GM23248 (cell line): Measurements from ENCODE around the gene SNX5. TPM values are rescaled to one million over a fixed set of nuclear protein-coding genes. Genes with fewer than 3 reads are reported as not detected.
A peak's percentile ranks its signal among the peaks of the same experiment; 100 is the strongest.

Experiments
- DNase-seq: peaks from one replicate; pipeline ENCODE4 v3.0.0-alpha.2; 2015
- H2AFZ ChIP-seq: fragments of 200-600 bp; sonication (generic); 2 replicates; pipeline ENCODE4 v1.6.1; 2016; ENCODE audit warnings: antibody characterized with exemption
- H3F3A ChIP-seq: fragments of 200-600 bp; sonication (generic); 2 replicates; pipeline ENCODE4 v1.6.1; 2016; ENCODE audit warnings: mild to moderate bottlenecking, antibody characterized with exemption, mixed run types; ENCODE audit not compliant: insufficient read depth
- H3K27ac ChIP-seq: fragments of 200-600 bp; sonication (generic); 2 replicates; pipeline ENCODE4 v1.5.1; 2016; ENCODE audit warnings: mild to moderate bottlenecking
- H3K27me3 ChIP-seq: fragments of 200-600 bp; sonication (generic); replicated peaks from 2 replicates; pipeline ENCODE4 v1.6.1; 2016; ENCODE audit warnings: mild to moderate bottlenecking; ENCODE audit not compliant: insufficient read depth
- H3K36me3 ChIP-seq: fragments of 200-600 bp; sonication (generic); 2 replicates; pipeline ENCODE4 v1.6.1; 2016; ENCODE audit warnings: low read depth, mild to moderate bottlenecking
- H3K4me1 ChIP-seq: fragments of 200-600 bp; sonication (generic); 2 replicates; pipeline ENCODE4 v1.6.1; 2016; ENCODE audit warnings: mild to moderate bottlenecking; ENCODE audit not compliant: insufficient read depth
- H3K4me2 ChIP-seq: fragments of 200-600 bp; sonication (generic); one replicate; pipeline ENCODE4 v1.6.1; 2016; ENCODE audit warnings: mild to moderate bottlenecking; ENCODE audit not compliant: unreplicated experiment
- H3K4me3 ChIP-seq: fragments of 200-600 bp; sonication (generic); 2 replicates; pipeline ENCODE4 v1.5.1; 2016; ENCODE audit warnings: mild to moderate bottlenecking
- H3K79me2 ChIP-seq: fragments of 200-600 bp; sonication (generic); 2 replicates; pipeline ENCODE4 v1.6.1; 2016; ENCODE audit warnings: mild to moderate bottlenecking; ENCODE audit not compliant: insufficient read depth
- H3K9ac ChIP-seq: fragments of 200-600 bp; sonication (generic); 2 replicates; pipeline ENCODE4 v1.6.1; 2016; ENCODE audit warnings: mild to moderate bottlenecking
- H3K9me2 ChIP-seq: fragments of 200-600 bp; sonication (generic); 2 replicates; pipeline ENCODE4 v1.6.1; 2016; ENCODE audit warnings: mixed run types, mild to moderate bottlenecking, moderate library complexity; ENCODE audit not compliant: insufficient read depth
- H3K9me3 ChIP-seq: fragments of 200-600 bp; sonication (generic); one replicate; pipeline ENCODE4 v1.6.1; 2017; ENCODE audit warnings: low read depth
- H4K20me1 ChIP-seq: fragments of 200-600 bp; sonication (generic); 2 replicates; pipeline ENCODE4 v1.6.0; 2016; ENCODE audit not compliant: insufficient read depth
- EZH2 ChIP-seq: fragments of 200-600 bp; sonication (generic); IDR thresholded peaks from 2 replicates; pipeline ENCODE4 v1.6.1; 2018; ENCODE audit warnings: antibody characterized with exemption, mild to moderate bottlenecking; ENCODE audit not compliant: insufficient read depth, poor library complexity, severe bottlenecking
- EZH2phosphoT487 ChIP-seq: fragments of 200-600 bp; sonication (generic); IDR thresholded peaks from 2 replicates; pipeline ENCODE4 v1.6.1; 2018; ENCODE audit warnings: antibody characterized with exemption, moderate library complexity, mild to moderate bottlenecking, low read depth; ENCODE audit not compliant: insufficient read depth
- WGBS, 2 experiments: methylation state at CpG; one replicate each; pipeline ENCODE4 v1.1.6; 2015 to 2017; ENCODE audit warnings: low lambda C conversion rate in 2 of 2, low coverage in 1 of 2; ENCODE audit errors: missing lambda C conversion rate in 2 of 2; 5-methylcytosine and 5-hydroxymethylcytosine counted together
- in situ Hi-C: fragments of 300-500 bp; cut with MboI; formaldehyde crosslinking; loops from 2 replicates; pipeline ENCODE4 v1.15.0; 2020
- polyA plus RNA-seq: library from polyadenylated mRNA; unstranded; fragments of >200 nt; fragmentation: Nextera tagmentation; extraction: Ambion mirVana; gene quantifications from 2 replicates; pipeline ENCODE4 v1.2.1, GENCODE V29; 2016
- total RNA-seq: library from RNA; depleted of rRNA; stranded (reverse); fragments of >200 nt; shearing (Covaris generic); gene quantifications from 2 replicates; pipeline ENCODE4 v1.2.3, GENCODE V29; 2014

The SNX5 gene
- total and polyA plus RNA-seq, 2 experiments from 2014 or later = 65.2 to 70.7 TPM

DNA sequence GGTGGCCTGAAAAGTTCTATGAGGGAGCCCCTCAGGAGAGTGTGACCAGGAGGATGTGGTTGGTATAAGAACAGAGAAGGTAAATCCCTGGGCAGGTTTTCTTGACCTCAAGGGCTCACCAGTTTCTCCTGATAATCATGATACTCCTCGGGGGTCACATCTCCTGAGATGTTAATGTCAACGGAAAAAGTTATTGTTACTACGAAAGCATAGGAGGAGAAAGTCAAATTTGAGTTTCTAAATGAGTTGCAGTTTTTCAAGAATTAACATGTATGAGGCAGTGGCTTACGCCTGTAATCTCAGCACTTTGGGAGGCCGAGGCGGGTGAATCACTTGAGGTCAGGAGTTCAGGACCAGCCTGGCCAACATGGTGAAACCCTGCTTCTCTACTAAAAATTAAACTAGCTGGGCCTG is 23.6 kb upstream of the SNX5 start:
- TF ChIP-seq EZH2 = no peak
- TF ChIP-seq EZH2phosphoT487 = no peak
- Histone ChIP-seq H3K27ac (no peak overlapping the region), H2AFZ (no peak overlapping the region), H3K27me3 (no peaks in the 10 kb centered on the region), H3K36me3 (no peaks in the 10 kb centered on the region), H3K9me2 (no peaks in the 10 kb centered on the region), H4K20me1 (no peaks in the 10 kb centered on the region), H3K4me3 (no peak overlapping the region), H3K79me2 (no peaks in the 10 kb centered on the region), H3K9me3 (no peaks in the 10 kb centered on the region), H3K4me2 (no peak overlapping the region), H3K4me1 (peaks cover 4% of the 10 kb centered on the region; the same call in 1 of the 2 replicates), H3F3A (no peaks in the 10 kb centered on the region), H3K9ac (no peak overlapping the region)
- in situ Hi-C loops = no loop called here
- no peak for DNase-seq
- WGBS, 2 experiments = 88 to 89% methylated on average over 6 of the region's 6 CpGs

GRCh38 chr20:17990278-17990972 is 21.8 kb upstream of the SNX5 start:
- in situ Hi-C loops = no loop called here
- H2AFZ ChIP-seq = no peak overlapping the region

GRCh38 chr20:17987988-17988387 is 19.4 kb upstream of the SNX5 start:
- Histone ChIP-seq H3K79me2 (no peaks in the 10 kb centered on the region; the same call in 1 of the 2 replicates), H3K9me3 (no peaks in the 10 kb centered on the region), H3K36me3 (no peaks in the 10 kb centered on the region), H3K9me2 (no peaks in the 10 kb centered on the region), H3K4me2 (no peak overlapping the region), H3K27me3 (no peaks in the 10 kb centered on the region), H4K20me1 (no peaks in the 10 kb centered on the region), H2AFZ (no peak overlapping the region), H3K4me3 (no peak overlapping the region), H3K27ac (no peak overlapping the region), H3K4me1 (no peaks in the 10 kb centered on the region), H3F3A (no peaks in the 10 kb centered on the region), H3K9ac (no peak overlapping the region)
- TF ChIP-seq EZH2 (no peak), EZH2phosphoT487 (no peak)
- 98 to 100% methylated on average over 3 of the region's 3 CpGs for WGBS, 2 experiments
- DNase-seq = no peak
- in situ Hi-C loops = no loop called here

More at GRCh38 chr20:17990278-17990972, 21.8 kb upstream of the SNX5 start:
- Histone ChIP-seq H3K36me3 (no peaks in the 10 kb centered on the region), H3K9me3 (no peaks in the 10 kb centered on the region), H3F3A (no peaks in the 10 kb centered on the region), H3K4me2 (no peak overlapping the region), H3K27me3 (no peaks in the 10 kb centered on the region), H3K9me2 (no peaks in the 10 kb centered on the region), H4K20me1 (no peaks in the 10 kb centered on the region), H3K4me1 (no peaks in the 10 kb centered on the region), H3K9ac (no peak overlapping the region), H3K27ac (no peak overlapping the region), H3K4me3 (no peak overlapping the region), H3K79me2 (no peaks in the 10 kb centered on the region)
- WGBS, 2 experiments = 90 to 92% methylated on average over 9 to 10 of the region's 10 CpGs
- peak; percentile 22 for DNase-seq
- TF ChIP-seq EZH2phosphoT487 = no peak
- no peak for TF ChIP-seq EZH2

DNA sequence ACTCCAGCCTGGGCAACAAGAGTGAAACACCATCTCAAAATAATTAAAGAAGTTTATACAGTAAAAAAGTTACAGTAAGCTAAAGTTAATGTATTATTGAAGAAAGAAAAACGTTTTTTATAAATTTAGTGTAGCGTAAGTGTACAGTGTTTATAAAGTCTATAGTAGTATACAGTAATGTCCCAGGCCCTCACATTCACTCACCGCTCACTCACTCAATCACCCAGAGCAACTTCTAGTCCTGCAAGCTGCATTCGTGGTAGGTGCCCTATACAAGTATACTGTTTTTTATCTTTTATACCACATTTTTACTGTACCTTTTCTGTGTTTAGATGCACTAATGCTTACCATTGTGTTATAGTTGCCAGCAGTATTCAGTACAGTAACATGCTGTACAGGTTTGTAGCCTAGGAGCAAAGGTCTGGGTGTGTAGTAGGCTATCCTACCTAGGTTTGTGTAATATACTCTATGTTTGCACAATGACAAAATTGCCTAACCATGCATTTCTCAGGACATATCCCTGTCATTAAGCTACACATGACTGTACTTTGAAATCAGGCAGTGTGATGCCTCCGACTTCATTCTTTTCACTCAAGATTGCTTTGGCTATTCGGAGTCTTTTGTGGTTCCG is 16.9 kb upstream of the SNX5 start:
- Histone ChIP-seq H3K4me3 (no peak overlapping the region), H4K20me1 (no peaks in the 10 kb centered on the region), H3F3A (no peaks in the 10 kb centered on the region), H2AFZ (no peak overlapping the region), H3K27ac (no peak overlapping the region), H3K4me2 (no peak overlapping the region), H3K79me2 (no peaks in the 10 kb centered on the region; the same call in 1 of the 2 replicates), H3K27me3 (no peaks in the 10 kb centered on the region), H3K4me1 (no peaks in the 10 kb centered on the region), H3K9ac (no peak overlapping the region), H3K9me3 (no peaks in the 10 kb centered on the region), H3K36me3 (no peaks in the 10 kb centered on the region), H3K9me2 (no peaks in the 10 kb centered on the region)
- WGBS, 2 experiments = 83 to 87% methylated on average over 7 of the region's 7 CpGs
- in situ Hi-C loops = no loop called here
- TF ChIP-seq EZH2phosphoT487 (no peak), EZH2 (no peak)
- DNase-seq = no peak
